GM19438 (cell line): Measurements from ENCODE around the gene RBM20.
"Not testable (repeated sequence)": the region's sequence is repeated elsewhere in the genome, so short reads cannot be mapped to it uniquely, and the experiment has no call there.

Source experiments
- ATAC-seq: cut with Tn5 transposase; IDR thresholded peaks from one replicate; pipeline ENCODE4 v1.9.1; 2021; ENCODE audit warnings: low read depth; ENCODE audit not compliant: unreplicated experiment

Gene RBM20

DNA sequence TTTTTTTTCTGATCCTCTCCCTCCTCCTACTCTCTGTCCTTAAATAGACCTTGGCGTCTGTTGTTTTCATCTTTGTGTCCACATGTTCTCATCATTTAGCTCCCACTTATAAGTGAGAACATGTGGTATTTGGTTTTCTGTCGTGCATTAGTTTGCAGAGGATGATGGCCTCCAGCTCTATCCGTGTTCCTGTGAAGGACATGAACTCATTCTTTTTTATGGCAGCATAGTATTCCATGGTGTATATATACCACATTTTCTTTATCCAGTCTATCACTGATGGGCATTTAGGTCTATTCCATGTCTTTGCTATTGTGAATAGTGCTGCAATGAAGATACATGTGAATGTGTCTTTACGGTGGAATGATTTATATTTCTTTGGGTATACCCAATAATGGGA, 20.8 kb upstream of the RBM20 start:
- ATAC-seq: not testable (repeated sequence)

- ATAC-seq: no peak
Observed at GRCh38 chr10:110625356-110625894, 18.7 kb upstream of the RBM20 start.

DNA sequence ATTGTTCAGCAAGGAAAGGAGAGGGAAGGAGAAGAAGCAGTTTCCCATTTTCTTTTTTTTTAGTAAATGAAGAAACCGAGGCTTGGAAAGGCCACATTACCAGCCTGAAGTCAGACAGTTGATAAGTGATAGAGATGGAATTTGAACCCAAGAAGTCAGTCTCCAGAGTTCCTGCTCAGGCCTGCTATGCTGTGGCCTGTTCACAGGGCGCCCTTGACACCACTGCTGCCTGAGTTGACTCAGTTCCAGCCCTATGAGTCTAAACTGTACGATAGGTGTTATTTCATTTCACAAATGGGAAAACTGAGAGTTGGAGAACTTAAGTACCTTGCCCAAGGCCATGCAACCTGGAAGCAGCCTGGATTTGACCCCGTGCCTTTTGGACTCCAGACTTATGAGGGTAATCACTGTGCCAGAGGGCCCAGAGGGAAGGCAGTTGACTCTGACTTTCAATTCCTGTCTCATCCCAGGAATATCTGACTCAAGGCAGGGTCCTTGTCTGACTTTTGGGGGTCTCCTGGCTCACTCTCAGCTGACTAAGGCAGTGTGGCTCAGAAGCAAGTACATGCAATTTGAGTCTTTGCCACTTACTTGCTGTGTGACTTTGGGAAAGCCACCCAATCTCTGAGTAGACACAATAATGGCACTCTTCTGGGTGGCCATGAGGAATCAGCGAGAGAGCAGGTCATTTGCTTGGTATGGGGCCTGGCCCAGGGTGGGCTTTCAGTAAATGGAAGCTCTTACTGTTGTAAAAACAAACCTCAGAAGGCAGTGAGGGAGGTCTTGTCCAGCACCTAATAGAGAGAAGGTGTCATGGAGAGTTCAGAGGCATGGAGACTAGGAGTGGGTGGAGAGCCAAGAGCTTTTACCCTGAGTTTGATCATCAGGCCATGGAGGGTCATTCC, 17.9 kb upstream of the RBM20 start:
- ATAC-seq: no peak

DNA sequence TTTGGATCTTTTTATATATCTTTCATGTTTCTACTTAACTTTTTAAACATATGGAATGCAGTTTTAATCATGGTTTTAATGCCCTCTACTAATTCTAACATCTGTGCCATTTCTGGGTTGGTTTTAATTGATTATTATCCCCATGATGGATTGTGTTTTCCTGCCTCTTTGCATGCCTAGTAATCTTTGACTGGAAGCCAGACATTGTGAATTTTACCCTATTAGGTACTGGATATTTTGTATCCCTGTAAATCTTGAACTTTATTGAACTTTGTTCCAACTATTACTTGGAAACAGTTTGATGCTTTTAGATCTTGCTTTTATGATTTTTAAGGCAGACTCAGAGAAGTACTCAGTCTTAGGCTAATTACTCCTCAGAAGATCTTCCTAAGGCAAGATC, 16.0 kb upstream of the RBM20 start:
- ATAC-seq: no peak

- no peak for ATAC-seq
Observed at GRCh38 chr10:110629680-110630191, 14.4 kb upstream of the RBM20 start.

- no peak for ATAC-seq
Observed at GRCh38 chr10:110631934-110632333, 12.2 kb upstream of the RBM20 start.

DNA sequence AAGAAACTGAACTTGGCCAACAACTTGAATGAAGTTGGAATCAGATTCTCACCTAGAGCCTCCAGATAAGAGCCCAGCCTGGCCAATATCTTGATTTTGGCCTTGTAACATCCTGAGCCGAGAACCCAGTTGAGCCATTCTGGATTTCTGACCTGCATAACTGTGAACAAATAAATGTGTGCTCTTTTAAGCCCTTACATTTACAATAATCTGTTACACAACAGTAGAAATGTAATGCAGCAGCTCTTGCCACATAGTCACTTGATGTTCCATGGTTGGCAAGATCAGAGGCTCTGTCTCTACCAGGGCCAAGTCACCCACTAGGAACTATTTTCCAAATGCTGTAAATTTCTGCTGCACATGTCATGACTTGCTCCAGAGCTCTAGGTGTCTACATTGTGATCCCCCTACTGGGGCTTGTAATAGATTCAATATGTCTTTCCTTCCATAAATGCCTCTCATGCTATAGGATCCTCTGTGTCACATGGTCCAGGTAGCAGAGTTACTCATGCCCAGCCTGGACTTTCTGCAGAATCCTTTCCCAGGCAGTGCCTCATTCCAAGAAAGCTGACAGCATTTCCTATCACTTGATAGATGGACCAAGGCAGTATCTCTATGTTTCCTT, 11.4 kb upstream of the RBM20 start:
- ATAC-seq: no peak

- no peak for ATAC-seq
Observed at GRCh38 chr10:110634527-110635209, 9.5 kb upstream of the RBM20 start.

DNA sequence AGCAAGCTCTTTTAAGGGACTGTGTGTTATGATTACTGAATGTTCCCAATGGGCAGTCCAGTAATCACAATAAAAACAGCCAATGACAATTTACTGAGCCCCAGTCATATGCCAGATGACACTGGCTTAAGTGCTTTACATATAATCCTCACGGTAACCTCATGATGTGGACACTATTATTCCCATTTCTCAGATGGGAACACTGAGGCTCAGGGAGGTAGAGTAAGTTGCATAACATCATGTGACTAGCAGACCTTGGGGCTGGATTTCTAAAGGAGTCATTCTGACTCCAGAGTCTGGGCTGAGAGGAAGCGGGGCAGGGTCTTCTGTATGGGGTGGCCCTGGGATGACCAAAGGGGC, 7.6 kb upstream of the RBM20 start:
- no peak for ATAC-seq

- ATAC-seq: no peak
Observed at GRCh38 chr10:110636932-110637557, 7.1 kb upstream of the RBM20 start.

- no peak for ATAC-seq
Observed at GRCh38 chr10:110637558-110638053, 6.5 kb upstream of the RBM20 start.

GRCh38 chr10:110638319-110638718, 5.8 kb upstream of the RBM20 start:
- ATAC-seq: no peak

- not testable (repeated sequence) for ATAC-seq
Observed at GRCh38 chr10:110639046-110639445, 5.1 kb upstream of the RBM20 start.

- ATAC-seq: not testable (repeated sequence)
Observed at GRCh38 chr10:110639858-110640257, 4.3 kb upstream of the RBM20 start.

DNA sequence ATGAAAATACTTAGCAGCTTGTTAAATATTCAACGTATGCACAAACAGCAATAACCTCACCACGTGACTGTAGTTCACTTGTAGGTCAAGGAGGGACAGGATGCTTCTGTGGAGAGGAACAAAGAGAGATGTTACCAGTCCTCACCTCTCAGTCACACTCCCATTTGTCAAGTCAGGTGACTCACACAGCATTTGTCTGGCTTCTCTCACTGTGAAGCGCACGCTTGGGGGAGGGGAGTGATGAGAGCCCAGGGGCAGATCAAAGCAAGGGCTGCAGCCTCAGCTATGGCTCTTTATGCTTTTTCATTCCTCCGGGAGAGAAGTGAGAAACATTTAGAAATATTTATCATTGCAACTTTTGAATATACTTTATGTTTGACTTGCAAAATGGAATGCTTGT, 2.9 kb upstream of the RBM20 start:
- no peak for ATAC-seq

DNA sequence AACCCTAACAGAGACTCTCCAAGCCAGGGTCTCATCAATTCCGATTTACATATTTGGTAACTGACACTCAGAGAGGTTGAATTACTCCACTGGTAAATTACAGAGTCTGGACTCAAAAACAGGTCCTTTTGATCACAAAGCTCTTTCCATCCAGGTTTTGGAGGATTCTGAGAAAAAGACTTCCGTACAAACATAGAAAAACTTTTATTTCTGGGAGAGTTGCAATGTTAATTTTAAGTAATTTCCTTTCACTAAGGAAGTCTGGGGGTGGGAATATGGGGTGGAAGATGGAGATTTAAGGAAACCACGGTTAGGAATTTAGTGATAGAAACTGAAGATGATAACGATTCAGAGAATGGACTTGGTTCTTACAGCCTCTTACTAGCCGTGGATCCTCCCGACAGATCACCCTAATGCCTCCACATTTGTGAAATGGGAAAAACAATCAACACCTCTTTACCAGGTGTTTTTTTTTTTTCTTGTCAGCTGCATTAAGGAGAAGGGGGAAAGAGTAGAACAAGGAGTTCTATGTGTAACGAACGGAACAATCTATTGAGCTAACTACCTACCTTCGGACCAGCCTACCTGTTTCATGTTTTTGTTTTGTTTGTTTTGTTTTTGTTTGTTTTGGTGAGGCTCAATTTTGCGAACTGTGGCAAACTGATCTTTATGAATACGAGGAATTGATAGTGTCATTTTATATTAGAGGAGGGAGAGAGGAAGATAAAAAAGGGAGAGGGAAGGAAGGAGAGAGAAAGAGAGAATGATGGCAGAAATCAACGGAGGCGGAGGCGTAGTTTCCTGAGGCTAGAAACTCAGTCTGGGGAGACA, 1.7 kb upstream of the RBM20 start:
- ATAC-seq: no peak

DNA sequence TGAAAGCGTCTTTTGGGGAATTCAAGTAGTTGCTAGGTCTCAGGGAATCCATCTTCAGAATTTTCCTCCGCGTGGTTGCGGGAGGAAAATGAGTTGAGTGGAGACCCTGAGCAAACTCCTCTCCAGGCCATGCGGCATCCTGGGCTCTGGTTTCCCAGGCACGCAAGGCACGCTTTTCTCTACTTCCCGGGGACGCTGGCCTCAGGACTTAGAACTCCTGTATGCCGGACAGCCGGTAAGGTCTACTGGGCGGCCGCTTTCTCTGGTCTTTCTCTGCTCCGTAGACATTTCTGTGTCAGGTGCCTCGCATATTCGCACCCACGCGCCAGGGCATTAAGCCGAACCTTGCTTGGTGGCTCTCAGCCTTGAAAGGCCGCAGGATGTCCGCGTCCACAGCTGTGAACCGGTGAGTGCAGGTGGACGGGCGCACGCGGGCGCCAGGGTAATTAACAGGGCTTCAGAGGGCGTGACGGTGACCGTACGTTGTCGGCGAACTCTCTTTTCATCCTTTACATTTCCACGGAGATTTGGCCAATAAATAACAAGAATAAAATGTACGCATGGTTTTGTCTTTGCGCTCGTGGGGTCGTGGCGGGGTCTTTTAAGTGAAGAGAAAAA, 992 bp upstream of the RBM20 start:
- no peak for ATAC-seq

DNA sequence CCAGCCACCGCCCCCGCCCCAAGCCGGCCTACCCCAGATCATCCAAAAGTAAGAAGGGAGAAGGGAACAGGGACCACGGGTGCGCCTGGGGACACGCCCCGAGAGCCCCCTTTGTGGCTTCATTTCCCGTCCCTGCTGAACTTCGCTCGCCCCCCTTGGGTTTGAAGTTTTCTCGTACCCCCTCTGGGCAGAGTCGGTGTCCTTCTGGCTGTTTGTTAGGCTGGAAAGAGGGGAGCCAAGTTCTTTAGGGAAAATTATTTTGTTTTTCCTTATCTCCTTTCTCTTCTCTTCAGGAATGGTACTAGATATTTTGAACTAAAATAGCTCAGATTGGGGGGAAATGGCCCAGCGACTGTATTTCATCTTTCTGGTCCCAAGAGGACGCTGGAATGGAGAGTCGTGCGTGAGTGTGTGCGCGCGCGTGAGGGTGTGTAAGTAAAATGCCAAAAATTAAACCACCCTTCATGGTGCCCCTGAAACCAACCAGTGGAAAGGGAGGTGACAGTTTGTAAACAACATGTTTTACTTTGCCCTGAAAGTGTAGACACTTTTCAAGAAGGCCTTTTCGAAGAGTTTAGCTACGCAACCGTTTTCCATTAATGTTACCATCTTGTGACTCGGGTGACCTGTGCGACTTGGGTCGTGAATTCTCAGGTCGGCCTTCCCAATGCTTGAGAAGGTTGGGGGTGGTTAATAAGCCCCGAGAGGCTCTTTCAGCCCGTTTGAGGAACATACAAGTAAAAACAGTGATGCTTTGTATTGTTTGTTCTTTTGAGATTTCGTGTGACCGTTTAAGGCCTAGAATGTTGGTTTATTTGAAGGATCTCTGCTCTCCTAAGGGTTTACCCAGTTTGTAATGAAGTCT, 694 bp downstream of the RBM20 start:
- no peak for ATAC-seq
